ENCODE results near the gene VWF.

DNA sequence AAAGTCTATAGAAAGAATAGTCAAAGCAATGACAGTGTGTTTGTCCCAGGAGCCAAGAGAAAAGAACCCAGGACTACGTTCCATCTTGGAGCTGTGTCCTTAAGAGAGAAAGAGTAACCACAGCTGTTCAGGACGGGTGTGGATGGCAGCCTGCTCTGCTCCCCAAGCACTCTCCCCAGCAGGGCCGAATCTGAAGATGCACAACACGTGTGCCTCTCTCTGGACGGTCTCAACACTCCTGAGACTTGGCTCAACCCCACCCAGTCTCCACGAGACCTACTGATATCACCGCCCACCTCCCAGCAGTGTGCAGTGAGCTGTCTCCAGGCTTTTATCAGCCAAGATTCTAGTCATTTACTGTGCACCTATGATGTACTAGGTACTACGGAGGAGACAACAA is 152.1 kb downstream of the VWF start:
- TF ChIP-seq, protein P1, sequence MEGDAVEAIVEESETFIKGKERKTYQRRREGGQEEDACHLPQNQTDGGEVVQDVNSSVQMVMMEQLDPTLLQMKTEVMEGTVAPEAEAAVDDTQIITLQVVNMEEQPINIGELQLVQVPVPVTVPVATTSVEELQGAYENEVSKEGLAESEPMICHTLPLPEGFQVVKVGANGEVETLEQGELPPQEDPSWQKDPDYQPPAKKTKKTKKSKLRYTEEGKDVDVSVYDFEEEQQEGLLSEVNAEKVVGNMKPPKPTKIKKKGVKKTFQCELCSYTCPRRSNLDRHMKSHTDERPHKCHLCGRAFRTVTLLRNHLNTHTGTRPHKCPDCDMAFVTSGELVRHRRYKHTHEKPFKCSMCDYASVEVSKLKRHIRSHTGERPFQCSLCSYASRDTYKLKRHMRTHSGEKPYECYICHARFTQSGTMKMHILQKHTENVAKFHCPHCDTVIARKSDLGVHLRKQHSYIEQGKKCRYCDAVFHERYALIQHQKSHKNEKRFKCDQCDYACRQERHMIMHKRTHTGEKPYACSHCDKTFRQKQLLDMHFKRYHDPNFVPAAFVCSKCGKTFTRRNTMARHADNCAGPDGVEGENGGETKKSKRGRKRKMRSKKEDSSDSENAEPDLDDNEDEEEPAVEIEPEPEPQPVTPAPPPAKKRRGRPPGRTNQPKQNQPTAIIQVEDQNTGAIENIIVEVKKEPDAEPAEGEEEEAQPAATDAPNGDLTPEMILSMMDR (IDR thresholded peaks at IDR 0.05), result no peak
- TF ChIP-seq POLR2A (IDR thresholded peaks at IDR 0.05), result no peak
